ENCODE data around the gene IGLL1.
"Not testable (repeated sequence)": the region's sequence is repeated elsewhere in the genome, so short reads cannot be mapped to it uniquely, and the experiment has no call there.

IGLL1 gene

GRCh38 chr22:23544852-23545251 lies 35.2 kb downstream of the IGLL1 start:
- Mint-ChIP-seq H3K27me3 (ENCODE audit: low read depth) (peaks cover 8% of the 10 kb centered on the region), H3K4me3 (no peak overlapping the region), H3K36me3 (ENCODE audit: low read depth) (no peaks in the 10 kb centered on the region), H3K9me3 (peaks cover 5% of the 10 kb centered on the region), H3K27ac (no peak overlapping the region), H3K4me1 (ENCODE audit: low read depth) (no peaks in the 10 kb centered on the region)

- H3K36me3 Mint-ChIP-seq (ENCODE audit: low read depth); H3K4me1 Mint-ChIP-seq (ENCODE audit: low read depth); H3K27me3 Mint-ChIP-seq (ENCODE audit: low read depth); H3K9me3 Mint-ChIP-seq; H3K27ac Mint-ChIP-seq; H3K4me3 Mint-ChIP-seq: not testable (repeated sequence)
Observed at GRCh38 chr22:23543506-23544000, 36.5 kb downstream of the IGLL1 start.

GRCh38 chr22:23542933-23543332 lies 37.2 kb downstream of the IGLL1 start:
- Mint-ChIP-seq H3K36me3 (ENCODE audit: low read depth) (no peaks in the 10 kb centered on the region), H3K27me3 (ENCODE audit: low read depth) (peaks cover 8% of the 10 kb centered on the region), H3K9me3 (peaks cover under 1% of the 10 kb centered on the region), H3K4me3 (no peak overlapping the region), H3K27ac (no peak overlapping the region), H3K4me1 (ENCODE audit: low read depth) (peaks cover 5% of the 10 kb centered on the region)

GRCh38 chr22:23542391-23542790 lies 37.7 kb downstream of the IGLL1 start:
- H3K4me1 Mint-ChIP-seq (ENCODE audit: low read depth); H3K9me3 Mint-ChIP-seq; H3K36me3 Mint-ChIP-seq (ENCODE audit: low read depth); H3K27me3 Mint-ChIP-seq (ENCODE audit: low read depth); H3K4me3 Mint-ChIP-seq; H3K27ac Mint-ChIP-seq: not testable (repeated sequence)

- H3K9me3 Mint-ChIP-seq; H3K27me3 Mint-ChIP-seq (ENCODE audit: low read depth); H3K4me1 Mint-ChIP-seq (ENCODE audit: low read depth); H3K36me3 Mint-ChIP-seq (ENCODE audit: low read depth); H3K4me3 Mint-ChIP-seq; H3K27ac Mint-ChIP-seq: not testable (repeated sequence)
Observed at GRCh38 chr22:23541849-23542281, 38.2 kb downstream of the IGLL1 start.

GRCh38 chr22:23540837-23541236 lies 39.3 kb downstream of the IGLL1 start:
- H3K27me3 Mint-ChIP-seq (ENCODE audit: low read depth); H3K36me3 Mint-ChIP-seq (ENCODE audit: low read depth); H3K4me1 Mint-ChIP-seq (ENCODE audit: low read depth); H3K9me3 Mint-ChIP-seq; H3K4me3 Mint-ChIP-seq; H3K27ac Mint-ChIP-seq: not testable (repeated sequence)

- not testable (repeated sequence) for H3K27me3 Mint-ChIP-seq (ENCODE audit: low read depth); H3K36me3 Mint-ChIP-seq (ENCODE audit: low read depth); H3K4me3 Mint-ChIP-seq; H3K4me1 Mint-ChIP-seq (ENCODE audit: low read depth); H3K27ac Mint-ChIP-seq; H3K9me3 Mint-ChIP-seq
Observed at GRCh38 chr22:23539839-23540198, 40.3 kb downstream of the IGLL1 start.

GRCh38 chr22:23539135-23539838 lies 40.8 kb downstream of the IGLL1 start:
- Mint-ChIP-seq H3K27ac (no peak overlapping the region), H3K4me1 (ENCODE audit: low read depth) (peaks cover 5% of the 10 kb centered on the region), H3K27me3 (ENCODE audit: low read depth) (peaks cover 4% of the 10 kb centered on the region), H3K36me3 (ENCODE audit: low read depth) (no peaks in the 10 kb centered on the region), H3K4me3 (no peak overlapping the region), H3K9me3 (no peaks in the 10 kb centered on the region)

- H3K4me3 Mint-ChIP-seq; H3K9me3 Mint-ChIP-seq; H3K4me1 Mint-ChIP-seq (ENCODE audit: low read depth); H3K36me3 Mint-ChIP-seq (ENCODE audit: low read depth); H3K27ac Mint-ChIP-seq; H3K27me3 Mint-ChIP-seq (ENCODE audit: low read depth): not testable (repeated sequence)
Observed at GRCh38 chr22:23538696-23539030, 41.4 kb downstream of the IGLL1 start.

- not testable (repeated sequence) for H3K4me3 Mint-ChIP-seq, H3K27ac Mint-ChIP-seq
Observed at GRCh38 chr22:23537830-23538695, 42.0 kb downstream of the IGLL1 start.

GRCh38 chr22:23537416-23537815 lies 42.7 kb downstream of the IGLL1 start:
- Mint-ChIP-seq H3K4me1 (ENCODE audit: low read depth) (peaks cover 5% of the 10 kb centered on the region), H3K27ac (no peak overlapping the region), H3K9me3 (no peaks in the 10 kb centered on the region), H3K36me3 (ENCODE audit: low read depth) (no peaks in the 10 kb centered on the region), H3K4me3 (no peak overlapping the region), H3K27me3 (ENCODE audit: low read depth) (peaks cover 4% of the 10 kb centered on the region)

More at GRCh38 chr22:23537830-23538695, 42.0 kb downstream of the IGLL1 start:
- not testable (repeated sequence) for H3K4me1 Mint-ChIP-seq (ENCODE audit: low read depth); H3K36me3 Mint-ChIP-seq (ENCODE audit: low read depth); H3K9me3 Mint-ChIP-seq; H3K27me3 Mint-ChIP-seq (ENCODE audit: low read depth)

GRCh38 chr22:23536821-23537345 lies 43.2 kb downstream of the IGLL1 start:
- Mint-ChIP-seq H3K4me1 (ENCODE audit: low read depth) (peaks cover 5% of the 10 kb centered on the region), H3K27me3 (ENCODE audit: low read depth) (peaks cover 4% of the 10 kb centered on the region), H3K4me3 (no peak overlapping the region), H3K27ac (no peak overlapping the region), H3K9me3 (no peaks in the 10 kb centered on the region), H3K36me3 (ENCODE audit: low read depth) (no peaks in the 10 kb centered on the region)

- not testable (repeated sequence) for H3K36me3 Mint-ChIP-seq (ENCODE audit: low read depth); H3K27ac Mint-ChIP-seq; H3K4me1 Mint-ChIP-seq (ENCODE audit: low read depth); H3K9me3 Mint-ChIP-seq; H3K27me3 Mint-ChIP-seq (ENCODE audit: low read depth); H3K4me3 Mint-ChIP-seq
Observed at GRCh38 chr22:23535790-23536661, 44.1 kb downstream of the IGLL1 start.

- H3K36me3 Mint-ChIP-seq (ENCODE audit: low read depth): no peaks in the 10 kb centered on the region
- peaks cover 5% of the 10 kb centered on the region for H3K4me1 Mint-ChIP-seq (ENCODE audit: low read depth)
- peaks cover 4% of the 10 kb centered on the region for H3K27me3 Mint-ChIP-seq (ENCODE audit: low read depth)
- H3K27ac Mint-ChIP-seq: no peak overlapping the region
- H3K4me3 Mint-ChIP-seq: no peak overlapping the region
- H3K9me3 Mint-ChIP-seq: no peaks in the 10 kb centered on the region
Observed at GRCh38 chr22:23534851-23535717, 45.0 kb downstream of the IGLL1 start.

Data from T-helper 1 cell treated with Interleukin-12 subunit alpha and Interleukin-12 subunit beta and Interleukin-4 antibody, amounts not matched to agents 30 μg/mL and 1 μg/mL, for 36 hours (primary cell).